ENCODE data around the gene ZNF772.

DNA sequence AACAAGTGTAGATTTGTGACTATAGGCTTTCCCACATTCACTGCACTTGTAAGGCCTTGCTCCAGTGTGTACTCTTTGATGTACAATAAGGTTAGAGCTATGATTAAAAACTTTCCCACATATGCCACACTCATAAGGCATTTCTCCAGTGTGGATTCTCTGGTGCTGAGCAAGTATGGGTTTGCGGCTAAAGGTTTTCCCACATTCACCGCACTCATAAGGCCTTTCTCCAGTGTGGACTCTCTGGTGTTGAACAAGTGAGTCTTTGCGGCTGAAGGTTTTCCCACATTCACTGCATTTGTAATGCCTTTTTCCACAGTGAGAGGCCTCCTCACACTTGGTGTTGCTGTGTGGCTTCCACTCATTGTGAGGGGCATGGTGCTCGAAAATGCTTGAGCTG, 3.7 kb downstream of the ZNF772 start:
- TF ChIP-seq, protein P1, sequence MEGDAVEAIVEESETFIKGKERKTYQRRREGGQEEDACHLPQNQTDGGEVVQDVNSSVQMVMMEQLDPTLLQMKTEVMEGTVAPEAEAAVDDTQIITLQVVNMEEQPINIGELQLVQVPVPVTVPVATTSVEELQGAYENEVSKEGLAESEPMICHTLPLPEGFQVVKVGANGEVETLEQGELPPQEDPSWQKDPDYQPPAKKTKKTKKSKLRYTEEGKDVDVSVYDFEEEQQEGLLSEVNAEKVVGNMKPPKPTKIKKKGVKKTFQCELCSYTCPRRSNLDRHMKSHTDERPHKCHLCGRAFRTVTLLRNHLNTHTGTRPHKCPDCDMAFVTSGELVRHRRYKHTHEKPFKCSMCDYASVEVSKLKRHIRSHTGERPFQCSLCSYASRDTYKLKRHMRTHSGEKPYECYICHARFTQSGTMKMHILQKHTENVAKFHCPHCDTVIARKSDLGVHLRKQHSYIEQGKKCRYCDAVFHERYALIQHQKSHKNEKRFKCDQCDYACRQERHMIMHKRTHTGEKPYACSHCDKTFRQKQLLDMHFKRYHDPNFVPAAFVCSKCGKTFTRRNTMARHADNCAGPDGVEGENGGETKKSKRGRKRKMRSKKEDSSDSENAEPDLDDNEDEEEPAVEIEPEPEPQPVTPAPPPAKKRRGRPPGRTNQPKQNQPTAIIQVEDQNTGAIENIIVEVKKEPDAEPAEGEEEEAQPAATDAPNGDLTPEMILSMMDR (IDR thresholded peaks at IDR 0.05) = no peak
- TF ChIP-seq POLR2A (IDR thresholded peaks at IDR 0.05) = no peak
